Karpas-422 (cell line): ENCODE measurements around the gene CEACAM1. TPM values are rescaled to one million over a fixed set of nuclear protein-coding genes. Genes with fewer than 3 reads are reported as not detected.
"Not testable (repeated sequence)": the region's sequence is repeated elsewhere in the genome, so short reads cannot be mapped to it uniquely, and the experiment has no call there.

Source experiments
- DNase-seq: peaks from one replicate; pipeline ENCODE4 v3.0.0-alpha.2; 2015
- H2AFZ ChIP-seq: fragments of 200-600 bp; sonication (generic); 2 replicates; pipeline ENCODE4 v1.6.1; 2014; ENCODE audit warnings: antibody characterized with exemption, low read length, mixed read lengths
- H3K27ac ChIP-seq: fragments of 200-600 bp; sonication (generic); 2 replicates; pipeline ENCODE4 v1.5.1; 2014; ENCODE audit warnings: mild to moderate bottlenecking, low read length, moderate library complexity
- H3K27me3 ChIP-seq: fragments of 200-600 bp; sonication (generic); 2 replicates; pipeline ENCODE4 v1.6.1; 2014; ENCODE audit warnings: low read length, mixed read lengths
- H3K36me3 ChIP-seq: fragments of 200-600 bp; sonication (generic); 2 replicates; pipeline ENCODE4 v1.6.1; 2014; ENCODE audit warnings: low read length, mixed read lengths; ENCODE audit not compliant: insufficient read depth
- H3K4me1 ChIP-seq: fragments of 200-600 bp; sonication (generic); 2 replicates; pipeline ENCODE4 v1.6.1; 2014; ENCODE audit warnings: mild to moderate bottlenecking, low read length, mixed read lengths
- H3K4me2 ChIP-seq: fragments of 200-600 bp; sonication (generic); 2 replicates; pipeline ENCODE4 v1.6.1; 2014; ENCODE audit warnings: low read length, low read depth, mild to moderate bottlenecking; ENCODE audit not compliant: poor library complexity, severe bottlenecking
- H3K4me3 ChIP-seq: fragments of 200-600 bp; sonication (generic); 2 replicates; pipeline ENCODE4 v1.5.1; 2014; ENCODE audit warnings: mild to moderate bottlenecking, antibody characterized with exemption, low read length, mixed read lengths
- H3K79me2 ChIP-seq: fragments of 200-600 bp; sonication (generic); 2 replicates; pipeline ENCODE4 v1.6.1; 2014; ENCODE audit warnings: mild to moderate bottlenecking, low read length, mixed read lengths
- H3K9ac ChIP-seq: fragments of 200-600 bp; sonication (generic); 2 replicates; pipeline ENCODE4 v1.6.0; 2014; ENCODE audit warnings: low read length
- H3K9me2 ChIP-seq: fragments of 200-600 bp; sonication (generic), shearing (Covaris generic); replicated peaks from 2 replicates; pipeline ENCODE4 v1.6.0; 2014; ENCODE audit warnings: mild to moderate bottlenecking, low read length, moderate library complexity; ENCODE audit not compliant: insufficient read depth
- H3K9me3 ChIP-seq: fragments of 300-700, 200-600 bp; sonication (generic); 2 replicates; pipeline ENCODE4 v1.6.1; 2014; ENCODE audit warnings: low read length, mixed read lengths
- H4K20me1 ChIP-seq: fragments of 200-600 bp; sonication (generic); 2 replicates; pipeline ENCODE4 v1.6.1; 2014; ENCODE audit warnings: mild to moderate bottlenecking, antibody characterized with exemption, low read length, low read depth; ENCODE audit not compliant: insufficient read depth
- total RNA-seq: library from RNA; depleted of rRNA; stranded (reverse); fragments of >200 nt; shearing (Covaris generic); gene quantifications from 2 replicates; pipeline ENCODE4 v1.2.3, GENCODE V29; 2014; ENCODE audit warnings: low replicate concordance

Gene CEACAM1
- total RNA-seq, 1 experiment from 2014 or later: 0.56 TPM

- not testable (repeated sequence) for H3K79me2 ChIP-seq, H3K4me2 ChIP-seq, H3K4me1 ChIP-seq, H3K9me2 ChIP-seq, H3K9ac ChIP-seq, DNase-seq, H3K36me3 ChIP-seq, H3K27ac ChIP-seq, H3K4me3 ChIP-seq, H3K27me3 ChIP-seq, H2AFZ ChIP-seq, H4K20me1 ChIP-seq, H3K9me3 ChIP-seq
Observed at GRCh38 chr19:42485036-42485435, 43.2 kb downstream of the CEACAM1 start.

DNA sequence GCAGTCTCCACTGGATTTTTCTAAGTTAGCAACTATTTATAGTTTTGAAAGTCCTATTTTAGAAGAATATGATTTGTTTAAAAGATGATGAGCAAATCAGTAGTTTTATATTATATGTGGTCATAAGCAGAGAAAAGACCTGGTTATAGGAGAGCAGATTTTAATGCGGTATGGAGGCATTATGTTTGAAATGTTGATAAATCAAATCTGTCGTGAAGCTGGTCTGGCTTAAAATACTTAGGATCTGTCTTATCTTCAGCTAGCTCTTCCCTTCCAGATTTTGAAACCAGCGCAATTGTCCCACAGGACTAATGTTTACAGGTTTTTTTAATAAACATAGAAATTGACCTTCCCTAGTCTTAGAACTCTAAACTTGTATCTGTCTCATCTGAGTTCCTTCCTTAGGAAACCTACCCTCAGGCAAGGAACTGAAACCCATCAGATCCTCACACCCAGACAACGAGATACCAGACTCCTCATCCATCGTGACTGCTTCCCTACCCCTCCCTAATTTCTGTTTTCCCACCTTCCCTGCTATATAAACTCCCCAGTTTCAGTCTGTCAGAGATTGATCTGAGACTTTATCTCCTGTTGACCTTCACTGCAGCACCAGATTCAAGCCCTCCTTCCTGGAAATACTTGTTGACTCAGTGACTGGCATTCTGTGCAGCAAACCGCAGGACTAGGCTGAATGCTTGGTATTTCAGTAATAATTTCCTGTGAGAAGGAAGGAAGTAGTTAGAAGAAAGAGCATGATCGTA lies 47.8 kb downstream of the CEACAM1 start:
- Histone ChIP-seq H3K9me2 (no peaks in the 10 kb centered on the region), H4K20me1 (no peaks in the 10 kb centered on the region), H3K79me2 (no peaks in the 10 kb centered on the region), H3K9me3 (no peaks in the 10 kb centered on the region), H3K36me3 (no peaks in the 10 kb centered on the region), H3K4me1 (peaks cover 8% of the 10 kb centered on the region; the same call in 1 of the 2 replicates), H2AFZ (no peak overlapping the region), H3K9ac (no peak overlapping the region), H3K4me2 (no peak overlapping the region), H3K27ac (no peak overlapping the region), H3K4me3 (no peak overlapping the region), H3K27me3 (no peaks in the 10 kb centered on the region)
- no peak for DNase-seq

GRCh38 chr19:42479736-42480135 lies 48.5 kb downstream of the CEACAM1 start:
- DNase-seq: no peak
- H3K79me2 ChIP-seq: no peaks in the 10 kb centered on the region
- H3K36me3 ChIP-seq: no peaks in the 10 kb centered on the region
- no peaks in the 10 kb centered on the region for H4K20me1 ChIP-seq
- peaks cover 8% of the 10 kb centered on the region; the same call in 1 of the 2 replicates for H3K4me1 ChIP-seq
- H3K4me3 ChIP-seq: no peak overlapping the region
- H2AFZ ChIP-seq: no peak overlapping the region
- H3K9me3 ChIP-seq: no peaks in the 10 kb centered on the region
- H3K27ac ChIP-seq: no peak overlapping the region
- no peak overlapping the region for H3K4me2 ChIP-seq
- H3K9ac ChIP-seq: no peak overlapping the region
- no peaks in the 10 kb centered on the region for H3K27me3 ChIP-seq
- no peaks in the 10 kb centered on the region for H3K9me2 ChIP-seq

DNA sequence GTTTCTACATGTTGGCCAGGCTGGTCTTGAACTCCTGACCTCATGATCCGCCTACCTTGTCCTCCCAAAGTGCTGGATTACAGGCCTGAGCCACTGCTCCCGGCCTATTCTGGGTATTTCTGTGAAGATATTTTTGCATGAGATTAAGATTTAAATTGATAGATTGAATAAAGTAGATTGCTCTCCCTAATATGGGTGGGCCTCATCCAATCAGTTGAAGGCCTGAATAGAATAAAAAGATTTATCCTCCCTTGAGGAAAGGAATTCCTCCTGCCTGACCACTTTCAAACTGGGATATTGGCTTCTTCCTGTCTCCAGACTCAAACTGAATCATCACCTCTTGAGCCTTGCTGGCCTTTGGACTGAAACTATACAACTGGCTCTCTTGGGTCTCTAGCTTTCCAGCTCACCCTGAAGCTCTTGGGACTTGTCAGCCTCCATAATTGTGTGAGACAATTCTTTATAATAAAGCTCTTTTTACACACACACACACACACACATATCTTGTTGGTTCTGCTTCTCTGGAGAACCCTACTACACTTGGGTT lies 49.4 kb downstream of the CEACAM1 start:
- H3K9ac ChIP-seq: no peak overlapping the region
- no peaks in the 10 kb centered on the region for H3K27me3 ChIP-seq
- no peaks in the 10 kb centered on the region for H3K79me2 ChIP-seq
- no peaks in the 10 kb centered on the region for H3K36me3 ChIP-seq
- no peak overlapping the region for H3K4me2 ChIP-seq
- no peaks in the 10 kb centered on the region for H3K9me2 ChIP-seq
- no peak overlapping the region for H3K4me3 ChIP-seq
- no peak for DNase-seq
- no peaks in the 10 kb centered on the region for H4K20me1 ChIP-seq
- H3K9me3 ChIP-seq: no peaks in the 10 kb centered on the region
- no peak overlapping the region for H3K27ac ChIP-seq
- no peak overlapping the region for H2AFZ ChIP-seq
- peaks cover 8% of the 10 kb centered on the region; the same call in 1 of the 2 replicates for H3K4me1 ChIP-seq

- H3K4me1 ChIP-seq: peaks cover 8% of the 10 kb centered on the region; the same call in 1 of the 2 replicates
- H3K9ac ChIP-seq: no peak overlapping the region
- no peaks in the 10 kb centered on the region for H3K79me2 ChIP-seq
- no peak overlapping the region for H3K4me2 ChIP-seq
- H3K36me3 ChIP-seq: no peaks in the 10 kb centered on the region
- no peak for DNase-seq
- no peak overlapping the region for H2AFZ ChIP-seq
- no peaks in the 10 kb centered on the region for H3K9me2 ChIP-seq
- no peaks in the 10 kb centered on the region for H3K27me3 ChIP-seq
- H4K20me1 ChIP-seq: no peaks in the 10 kb centered on the region
- no peaks in the 10 kb centered on the region for H3K9me3 ChIP-seq
- H3K27ac ChIP-seq: no peak overlapping the region
- no peak overlapping the region for H3K4me3 ChIP-seq
Observed at GRCh38 chr19:42477933-42478332, 50.3 kb downstream of the CEACAM1 start.

DNA sequence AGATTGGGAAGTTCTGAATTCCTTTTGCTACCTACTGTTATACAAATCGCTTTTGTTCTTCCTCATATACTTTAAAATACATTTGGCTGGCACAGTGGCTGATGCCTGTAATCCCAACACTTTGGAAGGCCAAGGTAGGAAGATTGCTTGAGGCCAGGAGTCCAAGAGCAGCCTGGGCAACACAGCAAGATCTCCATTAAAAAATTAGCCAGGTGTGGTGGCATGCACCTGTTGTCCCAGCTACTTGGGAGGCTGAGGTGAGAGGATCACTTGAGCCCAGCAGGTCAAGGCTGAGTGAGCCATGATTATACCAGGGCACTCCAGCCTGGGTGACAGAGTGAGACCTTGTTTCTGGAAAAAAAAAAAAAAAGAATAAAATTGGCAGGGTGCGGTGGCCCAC lies 51.2 kb downstream of the CEACAM1 start:
- Histone ChIP-seq H3K27ac (no peak overlapping the region), H4K20me1 (no peaks in the 10 kb centered on the region), H3K4me3 (no peak overlapping the region)

GRCh38 chr19:42475366-42475765 lies 52.9 kb downstream of the CEACAM1 start:
- Histone ChIP-seq H3K27me3 (no peaks in the 10 kb centered on the region), H3K9me2 (no peaks in the 10 kb centered on the region), H3K79me2 (no peaks in the 10 kb centered on the region), H4K20me1 (no peaks in the 10 kb centered on the region), H3K9ac (no peak overlapping the region), H3K9me3 (no peaks in the 10 kb centered on the region), H3K27ac (no peak overlapping the region), H2AFZ (no peak overlapping the region), H3K4me3 (no peak overlapping the region), H3K4me2 (no peak overlapping the region), H3K36me3 (no peaks in the 10 kb centered on the region), H3K4me1 (peaks cover 2% of the 10 kb centered on the region; the same call in 1 of the 2 replicates)
- DNase-seq: no peak

More for the DNA sequence above, 51.2 kb downstream of the CEACAM1 start:
- Histone ChIP-seq H3K9me2 (no peaks in the 10 kb centered on the region), H3K36me3 (no peaks in the 10 kb centered on the region), H3K9ac (no peak overlapping the region), H3K9me3 (no peaks in the 10 kb centered on the region), H2AFZ (no peak overlapping the region), H3K79me2 (no peaks in the 10 kb centered on the region), H3K4me1 (peaks cover 8% of the 10 kb centered on the region; the same call in 1 of the 2 replicates), H3K4me2 (no peak overlapping the region), H3K27me3 (no peaks in the 10 kb centered on the region)
- no peak for DNase-seq

- H3K9ac ChIP-seq: no peak overlapping the region
- H3K27ac ChIP-seq: no peak overlapping the region
- no peaks in the 10 kb centered on the region for H3K4me1 ChIP-seq
- no peaks in the 10 kb centered on the region for H3K27me3 ChIP-seq
- no peak overlapping the region for H3K4me2 ChIP-seq
- H3K79me2 ChIP-seq: no peaks in the 10 kb centered on the region
- no peaks in the 10 kb centered on the region for H3K36me3 ChIP-seq
- no peak overlapping the region for H3K4me3 ChIP-seq
- no peaks in the 10 kb centered on the region for H3K9me3 ChIP-seq
- no peaks in the 10 kb centered on the region for H3K9me2 ChIP-seq
- no peak for DNase-seq
- no peak overlapping the region for H2AFZ ChIP-seq
- no peaks in the 10 kb centered on the region for H4K20me1 ChIP-seq
Observed at GRCh38 chr19:42474743-42475142, 53.5 kb downstream of the CEACAM1 start.
